Mucosa of rectum (tissue), 2 donors: ENCODE measurements around the gene CREB1.

Experiments
- H3K27ac ChIP-seq, 2 donors: one replicate each; pipeline ENCODE4 v1.7.0; 2013; ENCODE audit warnings: inconsistent platforms in 2 of 2, low read depth in 2 of 2, low read length in 2 of 2
- H3K27me3 ChIP-seq, 2 donors: one replicate each; pipeline ENCODE4 v1.7.0; 2013; ENCODE audit warnings: low read length in 2 of 2; ENCODE audit not compliant: control insufficient read depth in 2 of 2, insufficient read depth in 2 of 2
- H3K36me3 ChIP-seq, 2 donors: one replicate each; pipeline ENCODE4 v1.7.0; 2013; ENCODE audit warnings: low read length in 2 of 2; ENCODE audit not compliant: control insufficient read depth in 2 of 2, insufficient read depth in 2 of 2
- H3K4me1 ChIP-seq, 2 donors: one replicate each; pipeline ENCODE4 v1.7.0; 2013; ENCODE audit warnings: low read length in 2 of 2, mild to moderate bottlenecking in 1 of 2; ENCODE audit not compliant: control insufficient read depth in 2 of 2, insufficient read depth in 2 of 2
- H3K4me3 ChIP-seq, 2 donors: one replicate each; pipeline ENCODE4 v1.7.0; 2013; ENCODE audit warnings: low read length in 2 of 2
- H3K9ac ChIP-seq, 2 donors: one replicate each; pipeline ENCODE4 v1.7.0; 2013; ENCODE audit warnings: low read length in 2 of 2, low read depth in 1 of 2, mild to moderate bottlenecking in 1 of 2
- H3K9me3 ChIP-seq, 2 donors: one replicate each; pipeline ENCODE4 v1.7.0; 2013; ENCODE audit warnings: low read length in 2 of 2; ENCODE audit not compliant: control insufficient read depth in 2 of 2
- donor health status: healthy.
- donor health status: Normal muscosa, but diverticular disease.

CREB1 gene

GRCh38 chr2:207603486-207603885 lies 73.7 kb downstream of the CREB1 start:
- H3K9ac ChIP-seq, result no peak overlapping the region
- no peaks in the 10 kb centered on the region for H3K4me1 ChIP-seq
- H3K4me3 ChIP-seq, result no peak overlapping the region
- no peaks in the 10 kb centered on the region for H3K27me3 ChIP-seq
- H3K27ac ChIP-seq, result no peak overlapping the region
- H3K36me3 ChIP-seq, result peaks cover 2 to 3% of the 10 kb centered on the region in 2 donors
- H3K9me3 ChIP-seq, result no peaks in the 10 kb centered on the region

DNA sequence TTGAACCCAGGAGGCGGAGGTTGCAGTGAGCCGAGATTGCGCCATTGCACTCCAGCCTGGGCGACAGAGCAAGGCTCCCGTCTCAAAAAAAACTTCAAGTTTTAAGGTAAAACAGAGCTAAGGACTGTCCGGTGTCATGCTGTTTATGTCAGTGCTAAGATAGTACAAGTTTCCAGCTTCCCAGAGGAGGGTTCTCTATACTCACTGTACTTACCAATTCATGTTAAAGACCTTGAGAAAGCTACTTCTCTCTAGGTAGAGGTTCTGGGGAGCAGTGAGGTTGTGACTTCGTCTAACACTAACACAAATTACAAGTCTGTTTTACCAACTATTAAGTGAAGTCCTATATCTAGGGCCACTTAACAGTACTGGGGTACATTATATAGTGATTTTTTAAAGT lies 76.6 kb downstream of the CREB1 start:
- no peak overlapping the region for H3K9ac ChIP-seq
- no peaks in the 10 kb centered on the region for H3K27me3 ChIP-seq
- no peaks in the 10 kb centered on the region for H3K4me1 ChIP-seq
- no peak overlapping the region for H3K27ac ChIP-seq
- no peak overlapping the region for H3K4me3 ChIP-seq
- no peaks in the 10 kb centered on the region for H3K9me3 ChIP-seq
- H3K36me3 ChIP-seq, result peaks cover 0 to 2% of the 10 kb centered on the region in 2 donors

GRCh38 chr2:207606829-207607228 lies 77.1 kb downstream of the CREB1 start:
- Histone ChIP-seq H3K9ac (no peak overlapping the region), H3K4me3 (no peak overlapping the region), H3K27me3 (no peaks in the 10 kb centered on the region), H3K27ac (no peak overlapping the region), H3K36me3 (peaks cover 0 to 2% of the 10 kb centered on the region in 2 donors), H3K4me1 (no peaks in the 10 kb centered on the region), H3K9me3 (no peaks in the 10 kb centered on the region)

GRCh38 chr2:207612714-207613113 lies 83.0 kb downstream of the CREB1 start:
- Histone ChIP-seq H3K36me3 (peaks cover 4% of the 10 kb centered on the region in 2 donors), H3K9ac (no peak overlapping the region), H3K9me3 (no peaks in the 10 kb centered on the region), H3K27ac (no peak overlapping the region), H3K27me3 (no peaks in the 10 kb centered on the region), H3K4me1 (no peaks in the 10 kb centered on the region), H3K4me3 (no peak overlapping the region)

GRCh38 chr2:207614824-207615223 lies 85.1 kb downstream of the CREB1 start:
- Histone ChIP-seq H3K4me1 (no peaks in the 10 kb centered on the region), H3K27me3 (no peaks in the 10 kb centered on the region), H3K4me3 (no peak overlapping the region), H3K36me3 (peaks cover 7 to 10% of the 10 kb centered on the region in 2 donors), H3K27ac (no peak overlapping the region), H3K9me3 (no peaks in the 10 kb centered on the region), H3K9ac (no peak overlapping the region)

DNA sequence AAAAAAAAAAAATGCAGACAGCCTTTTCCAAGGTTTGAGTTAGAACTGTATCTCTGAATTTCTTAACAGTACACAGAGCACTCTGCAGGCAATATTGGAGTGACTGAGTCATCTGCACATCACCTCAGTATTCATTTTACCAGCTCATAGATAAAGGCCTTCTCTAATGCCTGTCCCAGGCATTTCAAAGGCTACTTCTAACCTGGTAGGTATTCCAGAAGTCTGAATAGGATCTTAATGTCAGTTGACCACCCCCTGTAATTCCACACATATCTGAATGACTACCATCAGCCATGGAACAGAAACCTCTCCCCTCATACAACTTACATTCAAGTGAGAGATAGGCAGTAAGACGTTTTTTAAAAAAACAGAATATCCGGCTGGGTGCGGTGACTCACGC lies 86.4 kb downstream of the CREB1 start:
- Histone ChIP-seq H3K4me1 (no peaks in the 10 kb centered on the region), H3K27me3 (no peaks in the 10 kb centered on the region), H3K9me3 (no peaks in the 10 kb centered on the region), H3K27ac (no peak overlapping the region), H3K4me3 (no peak overlapping the region), H3K9ac (no peak overlapping the region), H3K36me3 (peaks cover 8 to 14% of the 10 kb centered on the region in 2 donors)

DNA sequence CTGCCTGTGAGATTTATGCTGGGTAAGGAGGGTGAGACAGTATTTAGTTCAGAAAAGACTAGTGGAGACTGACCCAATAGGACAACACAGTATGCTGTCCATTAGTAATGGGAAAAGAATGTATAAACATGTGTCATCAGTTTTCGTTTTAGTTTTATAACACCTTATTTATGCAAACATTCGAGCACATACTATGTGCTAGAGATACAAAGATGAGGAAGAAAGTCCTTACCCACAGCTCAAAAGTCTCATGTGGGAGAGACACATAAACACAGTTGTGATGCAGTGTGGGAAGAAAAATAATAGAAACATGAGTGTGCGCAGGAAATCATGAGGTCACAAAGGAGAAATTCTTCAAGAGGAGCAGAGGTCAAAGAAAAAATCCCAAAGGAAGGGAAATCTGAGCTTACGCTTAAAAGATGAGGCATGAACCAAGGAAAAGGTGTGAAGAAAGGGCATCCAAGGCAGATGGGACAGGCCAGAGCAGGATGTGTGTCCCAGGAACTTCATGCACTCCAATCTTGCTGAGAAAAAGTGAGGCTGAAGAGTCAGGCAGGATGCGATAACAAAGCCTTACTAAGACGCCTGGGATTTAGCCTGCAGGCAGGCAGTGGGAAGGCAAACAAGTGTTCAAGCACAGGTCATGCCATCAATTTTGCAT lies 87.4 kb downstream of the CREB1 start:
- Histone ChIP-seq H3K4me3 (no peak overlapping the region), H3K9ac (no peak overlapping the region), H3K9me3 (no peaks in the 10 kb centered on the region), H3K27me3 (no peaks in the 10 kb centered on the region), H3K4me1 (no peaks in the 10 kb centered on the region), H3K27ac (peak overlapping the region; percentile 5 to 28), H3K36me3 (peaks cover 10 to 16% of the 10 kb centered on the region in 2 donors)

GRCh38 chr2:207619764-207620203 lies 90.0 kb downstream of the CREB1 start:
- Histone ChIP-seq H3K27me3 (no peaks in the 10 kb centered on the region), H3K36me3 (peaks cover 10 to 16% of the 10 kb centered on the region in 2 donors), H3K4me3 (no peak overlapping the region), H3K27ac (no peak overlapping the region), H3K9ac (no peak overlapping the region), H3K4me1 (peaks cover 3 to 7% of the 10 kb centered on the region in 2 donors), H3K9me3 (no peaks in the 10 kb centered on the region)

DNA sequence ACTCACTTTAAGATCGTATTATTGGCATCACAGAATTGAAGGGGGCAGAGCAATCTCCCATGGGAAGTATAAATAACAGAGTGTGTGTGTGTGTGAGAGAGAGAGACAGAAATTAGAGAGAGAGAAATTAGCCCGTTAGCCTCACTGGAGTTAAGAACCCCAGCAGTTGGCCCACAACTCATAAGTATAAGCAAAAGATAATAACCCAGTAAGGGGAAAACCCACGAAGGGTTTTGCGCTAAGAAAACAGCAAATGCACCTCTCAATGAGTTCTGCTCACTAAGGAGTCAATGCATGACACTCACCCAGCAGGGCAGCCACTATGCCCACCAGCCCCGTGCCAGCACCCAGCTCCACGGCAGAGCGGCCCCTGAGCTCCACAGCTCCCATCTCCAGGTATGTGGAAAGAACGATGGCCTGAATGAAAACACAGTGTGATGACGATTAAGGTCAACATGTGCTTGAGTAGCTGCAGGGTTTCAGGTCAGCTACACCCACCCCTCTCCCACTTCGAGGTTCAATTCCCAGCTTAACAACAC lies 91.8 kb downstream of the CREB1 start:
- Histone ChIP-seq H3K9me3 (no peaks in the 10 kb centered on the region), H3K27ac (no peak overlapping the region), H3K4me3 (no peak overlapping the region), H3K9ac (no peak overlapping the region), H3K36me3 (peaks cover 10 to 16% of the 10 kb centered on the region in 2 donors), H3K4me1 (peaks cover 6 to 7% of the 10 kb centered on the region in 2 donors), H3K27me3 (no peaks in the 10 kb centered on the region)

GRCh38 chr2:207624185-207625013 lies 94.6 kb downstream of the CREB1 start:
- Histone ChIP-seq H3K27me3 (no peaks in the 10 kb centered on the region), H3K9me3 (no peaks in the 10 kb centered on the region), H3K4me3 (peak overlapping the region; percentile 96 to 99), H3K9ac (peak overlapping the region; percentile 89 to 90), H3K27ac (peak overlapping the region; percentile 89 to 92), H3K36me3 (peaks cover 3 to 8% of the 10 kb centered on the region in 2 donors), H3K4me1 (peaks cover 6 to 7% of the 10 kb centered on the region in 2 donors)
